ENCODE data around the gene IRGC.

IRGC gene

GRCh38 chr19:43727593-43727853, 11.6 kb downstream of the IRGC start:
- DNase-seq (ENCODE audit: low spot score), result no peak
- no peak for TF ChIP-seq CTCF (IDR thresholded peaks at IDR 0.05; ENCODE audit: extremely low read depth, insufficient read depth, missing control alignments)
- in situ Hi-C loops (cut with MboI; ENCODE audit: low pct_unique_long_range_greater_than_20kb, low sequenced_read_pairs, unreplicated experiment), result no loop called here

- DNase-seq (ENCODE audit: low spot score), result no peak
- TF ChIP-seq CTCF (IDR thresholded peaks at IDR 0.05; ENCODE audit: extremely low read depth, insufficient read depth, missing control alignments), result no peak
- in situ Hi-C loops (cut with MboI; ENCODE audit: low pct_unique_long_range_greater_than_20kb, low sequenced_read_pairs, unreplicated experiment), result no loop called here
Observed at GRCh38 chr19:43729919-43730318, 14.0 kb downstream of the IRGC start.

GRCh38 chr19:43731346-43731745, 15.5 kb downstream of the IRGC start:
- TF ChIP-seq CTCF (IDR thresholded peaks at IDR 0.05; ENCODE audit: extremely low read depth, insufficient read depth, missing control alignments), result no peak
- in situ Hi-C loops (cut with MboI; ENCODE audit: low pct_unique_long_range_greater_than_20kb, low sequenced_read_pairs, unreplicated experiment), result no loop called here
- DNase-seq (ENCODE audit: low spot score), result no peak

GRCh38 chr19:43731846-43732245, 16.0 kb downstream of the IRGC start:
- in situ Hi-C loops (cut with MboI; ENCODE audit: low pct_unique_long_range_greater_than_20kb, low sequenced_read_pairs, unreplicated experiment), result no loop called here
- TF ChIP-seq CTCF (IDR thresholded peaks at IDR 0.05; ENCODE audit: extremely low read depth, insufficient read depth, missing control alignments), result no peak
- DNase-seq (ENCODE audit: low spot score), result no peak

GRCh38 chr19:43735013-43735412, 19.1 kb downstream of the IRGC start:
- TF ChIP-seq CTCF (IDR thresholded peaks at IDR 0.05; ENCODE audit: extremely low read depth, insufficient read depth, missing control alignments), result no peak
- in situ Hi-C loops (cut with MboI; ENCODE audit: low pct_unique_long_range_greater_than_20kb, low sequenced_read_pairs, unreplicated experiment), result no loop called here
- DNase-seq (ENCODE audit: low spot score), result no peak

- DNase-seq (ENCODE audit: low spot score), result no peak
- in situ Hi-C loops (cut with MboI; ENCODE audit: low pct_unique_long_range_greater_than_20kb, low sequenced_read_pairs, unreplicated experiment), result no loop called here
- TF ChIP-seq CTCF (IDR thresholded peaks at IDR 0.05; ENCODE audit: extremely low read depth, insufficient read depth, missing control alignments), result no peak
Observed at GRCh38 chr19:43735957-43736356, 20.1 kb downstream of the IRGC start.

GRCh38 chr19:43738780-43739211, 22.9 kb downstream of the IRGC start:
- TF ChIP-seq CTCF (IDR thresholded peaks at IDR 0.05; ENCODE audit: extremely low read depth, insufficient read depth, missing control alignments), result no peak
- in situ Hi-C loops (cut with MboI; ENCODE audit: low pct_unique_long_range_greater_than_20kb, low sequenced_read_pairs, unreplicated experiment), result no loop called here
- DNase-seq (ENCODE audit: low spot score), result no peak
